ENCODE measurements around the gene SLC38A6.

The SLC38A6 gene

DNA sequence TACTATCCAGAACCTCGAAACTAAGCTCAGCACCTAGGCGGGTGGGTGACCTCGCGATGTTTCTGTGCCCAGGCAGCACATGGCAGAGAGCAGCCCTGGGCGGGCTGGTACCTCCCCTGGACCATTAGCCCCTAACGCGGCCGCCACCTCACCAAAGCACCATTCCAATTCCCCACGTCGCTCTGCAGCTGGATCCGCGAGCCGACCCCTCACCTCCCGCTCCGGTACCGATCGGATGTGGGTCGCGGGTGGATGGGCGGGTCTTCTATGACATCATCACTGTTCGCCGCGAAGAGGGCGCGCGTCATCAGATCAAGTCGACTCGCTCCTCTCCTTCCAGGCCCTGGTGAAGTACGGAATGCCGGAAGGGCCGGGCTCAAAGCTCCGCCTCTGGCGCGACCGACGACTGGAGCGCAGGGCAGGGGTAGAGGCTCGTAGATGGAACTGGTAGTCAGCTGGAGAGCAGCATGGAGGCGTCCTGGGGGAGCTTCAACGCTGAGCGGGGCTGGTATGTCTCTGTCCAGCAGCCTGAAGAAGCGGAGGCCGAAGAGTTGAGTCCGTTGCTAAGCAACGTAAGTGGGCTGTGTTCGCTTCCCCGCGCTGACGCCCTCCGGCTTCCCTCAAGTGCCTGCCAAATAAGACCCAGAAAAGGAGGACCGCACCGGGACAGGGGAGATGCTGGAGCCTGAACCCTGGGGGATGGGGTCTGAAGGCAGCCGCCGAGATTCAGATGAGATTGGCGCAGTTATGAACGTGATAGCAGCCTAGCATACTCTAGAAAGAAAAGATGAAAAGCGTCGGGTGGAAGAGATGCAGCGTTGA, at the start of gene SLC38A6, which contains the start of gene TRMT5:
Gene SLC38A6, plus strand, starts transcription at position 435 of the 822 bp plus-strand sequence. Its CDS starts 33 bp downstream, at position 468.
Gene TRMT5, minus strand, starts transcription at position 269 of the 822 bp plus-strand sequence. Its CDS starts 106 bp downstream, at position 163.
- peak; percentile 89 to 91 for DNase-seq (ENCODE audit: low read depth in 2 of 2)

DNA sequence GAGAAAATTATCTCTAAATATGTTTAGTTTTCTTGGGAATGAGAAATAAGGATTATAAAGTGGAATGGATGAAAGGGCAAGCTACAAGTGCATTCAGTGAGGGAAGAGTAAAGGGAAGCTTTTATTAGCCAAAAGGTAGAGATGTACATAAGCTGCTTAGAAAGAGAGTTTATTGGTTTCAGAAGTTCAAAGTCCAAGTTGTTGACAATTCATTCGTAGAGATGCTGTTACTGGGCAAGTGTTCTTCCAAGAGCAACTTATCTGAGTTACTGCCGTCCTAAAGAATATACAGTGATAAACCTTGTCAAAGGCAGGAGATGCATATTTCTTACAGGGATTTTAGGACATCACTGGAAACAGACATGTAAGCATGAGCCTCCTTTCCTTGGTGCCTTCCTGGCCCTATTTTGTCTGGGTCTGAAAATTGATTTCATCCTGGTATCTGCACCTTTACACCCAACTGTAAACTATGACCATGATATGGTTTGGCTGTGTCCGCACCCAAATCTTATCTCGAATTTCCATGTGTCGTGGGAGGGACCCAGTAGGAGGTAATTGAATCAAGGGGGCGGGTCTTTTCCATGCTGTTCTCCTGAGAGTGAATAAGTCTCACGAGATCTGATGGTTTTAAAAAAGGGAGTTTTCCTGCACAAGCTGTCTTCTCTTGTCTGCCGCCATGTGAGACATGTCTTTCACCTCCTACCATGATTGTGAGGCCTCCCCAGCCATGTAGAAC, 47.0 kb upstream of the SLC38A6 start:
- DNase-seq (ENCODE audit: low read depth in 2 of 2): no peak

DNA sequence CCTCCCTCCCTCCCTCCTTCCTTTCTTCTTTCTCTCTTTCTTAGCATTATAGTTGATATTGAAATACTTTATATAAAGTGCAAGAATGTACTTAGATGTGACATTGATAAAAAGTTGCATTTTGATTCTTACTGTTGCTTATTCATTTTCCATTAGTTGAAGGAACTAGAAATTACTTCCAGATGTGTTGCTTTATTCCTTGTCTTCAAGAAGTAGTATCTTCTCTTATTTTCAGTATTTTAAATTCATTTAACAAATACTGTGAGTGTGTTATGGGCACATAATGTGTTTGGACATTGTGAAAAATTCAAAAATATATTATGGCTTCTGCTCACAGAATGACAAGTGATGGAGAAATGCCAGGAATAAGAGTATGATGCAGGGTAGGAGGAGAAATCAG, 45.7 kb upstream of the SLC38A6 start:
- DNase-seq (ENCODE audit: low read depth in 2 of 2): no peak

DNA sequence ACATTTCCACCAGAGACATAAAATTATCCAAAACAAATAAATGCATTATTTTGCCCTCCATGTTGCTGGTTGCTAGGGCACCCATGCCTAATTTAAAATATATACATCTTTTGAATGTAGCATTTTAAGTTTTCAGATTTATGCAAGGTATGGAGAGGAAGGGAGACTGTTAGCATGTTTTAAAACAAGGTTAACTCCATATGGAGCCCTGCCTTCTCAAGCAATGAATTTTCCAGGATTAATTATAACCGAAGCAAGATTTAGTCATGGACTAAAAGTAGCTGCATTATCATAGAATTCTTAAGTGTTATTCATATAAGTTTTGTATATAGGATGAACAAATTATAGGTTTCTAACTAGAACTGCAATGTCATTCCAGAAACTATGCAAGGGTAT, 37.4 kb upstream of the SLC38A6 start:
- peak in 1 of 2 experiments; percentile 15 for DNase-seq (ENCODE audit: low read depth in 2 of 2)

DNA sequence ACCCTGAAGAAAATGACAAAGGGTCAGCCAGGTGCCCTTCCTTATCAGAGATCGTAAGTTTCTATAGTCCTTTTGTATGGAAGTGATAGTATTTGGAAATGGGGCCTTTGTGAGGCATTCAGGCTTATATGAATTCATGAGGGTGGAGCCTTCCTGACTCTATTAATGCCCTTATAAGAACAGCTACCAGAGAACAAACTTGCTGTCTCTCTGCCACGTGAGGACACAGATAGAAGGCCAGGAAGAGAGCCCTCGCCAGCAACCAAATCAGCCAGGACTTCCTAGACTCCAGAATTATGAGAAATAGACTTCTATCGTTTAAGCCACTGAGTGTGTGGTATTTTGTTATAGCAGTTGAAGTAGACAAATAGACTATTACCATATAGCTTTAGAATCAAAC, 36.8 kb upstream of the SLC38A6 start:
- no peak for DNase-seq (ENCODE audit: low read depth in 2 of 2)

DNA sequence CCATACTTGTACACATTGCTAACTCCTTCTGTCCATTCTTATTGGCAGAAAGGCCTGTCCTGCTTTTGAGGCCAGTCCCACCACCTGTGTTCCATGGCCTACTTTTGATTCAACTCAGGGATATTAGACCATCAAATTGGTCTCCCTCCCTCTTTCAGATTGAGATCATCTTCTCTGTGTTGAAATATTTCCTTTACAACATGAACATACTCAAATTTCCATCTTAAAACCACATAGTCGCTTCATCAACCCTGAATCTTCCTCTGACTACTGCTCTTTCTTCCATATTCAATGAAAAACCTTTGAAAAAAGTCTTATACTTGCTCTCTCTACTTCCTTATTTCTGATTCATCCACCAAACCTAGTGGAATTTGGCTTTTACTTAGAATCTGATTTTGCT, 35.1 kb upstream of the SLC38A6 start:
- DNase-seq (ENCODE audit: low read depth in 2 of 2): no peak

DNA sequence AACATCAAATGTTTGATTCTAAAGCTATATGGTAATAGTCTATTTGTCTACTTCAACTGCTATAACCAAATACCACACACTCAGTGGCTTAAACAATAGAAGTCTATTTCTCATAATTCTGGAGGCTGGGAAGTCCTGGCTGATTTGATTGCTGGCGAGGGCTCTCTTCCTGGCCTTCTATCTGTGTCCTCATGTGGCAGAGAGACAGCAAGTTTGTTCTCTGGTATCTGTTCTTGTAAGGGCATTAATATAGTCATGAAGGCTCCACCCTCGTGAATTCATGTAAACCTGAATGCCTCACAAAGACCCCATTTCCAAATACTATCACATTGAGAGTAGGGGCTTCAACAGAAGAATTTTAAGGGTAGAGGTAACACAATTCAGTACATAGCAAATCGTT, 34.3 kb upstream of the SLC38A6 start:
- no peak for DNase-seq (ENCODE audit: low read depth in 2 of 2)

DNA sequence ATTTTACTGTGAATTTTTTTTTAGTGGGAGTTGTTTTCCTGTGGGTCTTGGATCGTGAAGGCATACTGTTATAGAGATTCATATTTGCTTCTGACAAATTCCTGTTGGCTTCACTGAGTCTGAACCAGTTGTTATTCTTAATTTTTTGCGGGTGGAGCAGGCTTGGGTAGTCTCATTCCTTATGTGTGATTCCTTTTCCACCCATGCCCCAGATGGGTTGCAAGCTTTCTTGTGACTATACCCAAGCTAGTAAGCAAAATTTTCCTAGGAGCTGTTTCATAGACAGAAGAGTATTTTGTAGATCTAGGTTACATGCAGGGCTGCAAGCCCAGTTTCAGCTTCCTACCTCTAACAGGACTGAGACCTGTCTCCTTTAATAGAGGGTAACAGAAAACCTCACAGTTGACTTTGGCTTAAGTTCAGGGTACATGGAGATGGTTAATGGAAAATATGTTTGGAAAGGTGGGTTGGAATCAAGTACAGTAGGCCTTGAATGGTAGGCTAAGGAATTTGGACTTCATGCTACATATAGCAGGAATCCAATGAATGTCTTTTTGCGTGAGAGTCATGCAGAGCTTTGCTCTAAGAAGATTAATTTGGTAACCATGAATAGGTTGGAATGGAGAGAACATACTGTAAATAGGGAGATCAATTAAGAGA, 29.1 kb upstream of the SLC38A6 start:
- DNase-seq (ENCODE audit: low read depth in 2 of 2): no peak

DNA sequence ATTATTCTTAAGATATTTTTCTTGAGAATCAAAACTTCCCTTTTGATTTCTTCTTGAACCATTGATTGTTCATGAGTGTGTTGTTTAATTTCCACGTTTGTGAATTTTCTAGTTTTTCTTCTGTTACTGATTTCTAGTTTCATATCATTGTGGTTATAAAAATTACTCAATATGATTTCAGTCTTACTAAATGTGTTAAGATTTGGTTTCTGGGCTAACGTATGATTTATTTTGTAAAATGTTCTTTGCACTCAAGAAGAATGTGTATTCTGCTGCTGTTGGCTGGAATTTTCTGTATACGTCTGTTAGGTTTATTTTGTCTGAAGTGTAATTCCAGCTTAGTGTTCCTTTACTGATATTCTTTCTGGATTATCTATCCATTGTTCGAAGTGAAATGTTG, 24.8 kb upstream of the SLC38A6 start:
- DNase-seq (ENCODE audit: low read depth in 2 of 2): no peak

DNA sequence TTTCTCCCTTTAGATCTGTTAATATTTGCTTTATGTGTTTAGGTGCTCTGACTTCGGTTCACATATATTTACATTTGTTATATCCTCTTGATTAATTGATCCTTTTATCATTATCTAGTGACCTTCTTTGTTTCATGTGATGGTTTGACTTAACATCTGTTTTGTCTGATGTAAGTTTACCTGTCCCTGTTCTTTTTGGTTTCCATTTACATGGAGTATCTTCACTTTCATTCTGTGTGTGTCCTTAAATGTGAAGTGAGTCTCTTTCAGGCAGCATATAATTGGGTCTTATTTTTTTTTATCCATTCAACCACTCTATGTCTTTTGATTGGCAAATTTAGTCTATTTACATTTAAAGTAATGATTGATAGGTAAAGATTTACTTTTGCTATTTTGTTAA, 24.4 kb upstream of the SLC38A6 start:
- DNase-seq (ENCODE audit: low read depth in 2 of 2): no peak

DNA sequence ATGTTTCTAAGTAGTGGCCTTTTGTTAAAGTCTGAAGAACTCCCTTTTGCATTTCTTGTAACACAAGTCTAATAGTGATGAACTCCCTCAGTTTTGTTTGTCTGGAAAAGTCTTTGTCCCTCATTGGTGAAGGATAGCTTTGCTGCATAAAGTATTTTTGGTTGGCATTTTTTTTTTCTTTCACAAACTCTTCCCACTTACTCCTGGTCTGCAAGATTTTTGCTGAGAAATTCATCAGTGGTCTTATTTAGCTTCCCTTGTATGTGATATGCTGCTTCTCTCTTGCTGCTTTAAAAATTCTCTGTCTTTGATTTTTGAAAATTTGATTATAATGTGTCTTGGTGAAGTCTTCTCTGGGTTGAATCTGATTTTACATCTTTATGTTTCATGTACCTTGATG, 22.9 kb upstream of the SLC38A6 start:
- DNase-seq (ENCODE audit: low read depth in 2 of 2): no peak

DNA sequence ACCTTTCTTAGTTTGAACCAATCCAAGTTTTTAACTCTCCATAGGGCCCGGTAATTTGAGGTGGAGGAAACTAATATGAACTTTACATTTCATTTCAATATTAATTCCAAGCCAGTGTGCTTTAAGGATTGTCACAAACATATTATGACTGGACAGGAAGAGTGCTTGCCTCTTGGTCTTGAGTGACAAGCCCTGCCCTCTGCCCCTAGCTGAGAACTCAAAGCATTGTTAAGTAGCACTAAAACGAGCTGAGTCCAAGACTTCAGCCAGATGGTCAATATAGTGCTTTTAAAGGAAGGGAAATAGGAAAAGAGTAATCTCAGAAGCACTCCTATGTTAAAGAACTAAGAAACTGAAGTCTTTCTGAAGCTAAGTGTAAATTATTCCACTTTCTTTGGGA, 17.3 kb upstream of the SLC38A6 start:
- no peak for DNase-seq (ENCODE audit: low read depth in 2 of 2)

DNA sequence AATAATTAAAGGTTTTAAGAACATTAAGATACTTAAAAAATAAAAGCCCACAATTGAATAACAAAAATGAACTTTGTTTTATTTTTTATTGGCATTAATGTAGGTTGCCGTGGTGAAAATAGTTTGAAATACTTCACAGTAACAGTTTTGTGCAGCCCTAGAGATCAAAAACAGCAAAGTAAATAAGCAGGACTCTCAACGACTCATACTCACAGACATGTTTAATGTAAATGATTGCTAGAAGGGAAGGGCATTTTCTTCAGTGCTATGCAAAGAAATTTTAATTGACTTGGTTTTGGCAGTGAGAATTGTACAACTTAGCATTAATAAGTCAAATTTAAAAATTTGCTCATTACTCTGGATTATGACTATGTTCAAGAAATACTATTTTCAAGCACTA, 16.1 kb upstream of the SLC38A6 start:
- peak; percentile 30 to 36 for DNase-seq (ENCODE audit: low read depth in 2 of 2)

DNA sequence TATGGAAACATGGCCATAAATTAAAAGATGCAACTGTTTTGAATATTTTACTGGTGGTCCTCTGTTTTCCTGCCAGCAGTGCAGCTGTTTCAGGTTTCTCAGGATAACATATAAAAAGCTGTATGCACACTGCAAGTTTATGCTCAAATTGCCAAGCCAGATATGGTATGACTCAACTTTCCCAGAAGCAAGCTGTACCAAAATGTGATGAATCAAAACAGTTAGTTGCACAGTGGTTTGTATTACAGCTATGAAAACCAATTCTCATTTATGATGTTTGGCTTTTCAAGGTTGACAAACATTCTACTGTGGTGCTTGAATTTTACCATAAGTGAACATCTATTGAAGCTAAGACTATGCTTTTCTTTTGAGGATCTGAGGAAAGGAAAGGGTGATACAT, 15.6 kb upstream of the SLC38A6 start:
- peak; percentile 78 to 81 for DNase-seq (ENCODE audit: low read depth in 2 of 2)

DNA sequence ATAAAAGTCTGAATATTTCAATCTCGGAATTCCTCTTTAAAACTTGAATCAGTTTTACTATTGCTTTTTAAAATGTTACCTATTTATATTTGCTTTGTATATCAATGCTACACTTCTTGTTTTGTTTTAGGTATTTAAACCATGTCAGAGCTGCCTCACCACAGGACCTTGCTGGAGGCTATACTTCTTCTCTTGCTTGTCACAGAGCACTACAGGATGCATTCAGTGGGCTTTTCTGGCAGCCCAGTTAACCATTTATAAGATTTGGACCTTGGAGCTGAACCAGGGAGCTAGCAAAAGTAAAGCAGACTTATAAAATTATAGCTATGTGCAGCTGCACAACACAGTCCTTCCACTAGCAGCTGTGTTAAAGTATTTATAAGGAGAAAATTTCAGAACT, 12.9 kb upstream of the SLC38A6 start:
- no peak for DNase-seq (ENCODE audit: low read depth in 2 of 2)

DNA sequence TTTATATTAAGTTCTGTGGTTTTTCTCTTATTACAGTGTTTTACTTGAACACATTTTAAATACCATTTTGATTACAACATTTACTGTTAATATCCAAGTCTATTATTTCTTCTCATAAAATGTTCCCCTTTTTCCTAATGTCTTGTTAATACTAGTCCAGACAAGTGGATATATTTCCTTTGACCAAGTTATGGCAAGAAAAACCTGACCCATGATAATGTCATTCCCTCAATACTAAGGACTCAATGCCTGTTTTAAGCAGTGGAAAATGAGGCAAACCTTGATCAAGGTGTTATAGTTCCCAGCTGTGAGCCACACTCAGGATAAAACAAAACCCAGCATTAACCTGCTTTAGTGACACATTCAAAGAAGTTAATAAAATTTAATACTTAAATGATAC, 12.4 kb upstream of the SLC38A6 start:
- no peak for DNase-seq (ENCODE audit: low read depth in 2 of 2)

DNA sequence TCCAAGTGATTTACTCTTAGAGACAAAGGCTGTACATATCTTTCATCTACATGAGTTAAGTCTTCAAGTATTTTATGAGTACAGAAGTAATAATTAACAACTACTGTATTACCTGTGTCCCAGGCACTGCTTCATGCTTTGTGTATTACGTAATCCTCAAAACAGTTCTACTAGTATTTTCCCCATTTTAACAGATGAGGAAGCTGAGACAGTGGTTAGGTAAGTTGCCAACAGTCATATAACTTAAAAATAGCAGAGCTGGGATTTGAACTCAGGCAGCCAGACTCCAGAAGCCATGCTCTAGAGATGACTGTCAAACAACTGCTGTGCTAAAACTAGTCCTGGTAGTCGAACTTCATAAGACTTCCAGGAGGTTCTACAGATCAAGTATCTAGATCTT, 10.9 kb upstream of the SLC38A6 start:
- DNase-seq (ENCODE audit: low read depth in 2 of 2): no peak

DNA sequence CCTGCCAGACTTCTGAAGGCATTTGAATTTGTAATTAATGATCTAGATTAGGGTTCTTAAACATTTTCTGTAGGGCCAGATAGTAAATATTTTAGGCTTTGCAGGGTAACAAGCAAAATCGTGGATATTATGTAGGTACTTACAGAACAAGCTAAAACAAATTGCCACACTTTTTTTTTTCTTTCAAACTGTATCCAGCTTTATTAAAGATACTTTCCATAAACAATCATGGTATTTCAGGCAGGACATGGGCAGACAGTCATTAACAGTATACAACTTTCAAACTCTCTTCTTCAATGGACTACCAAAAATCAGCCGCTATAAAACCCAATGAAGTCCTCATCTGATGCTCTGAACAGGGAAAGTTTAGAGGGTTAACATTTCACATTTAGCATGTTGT, 9.8 kb upstream of the SLC38A6 start:
- DNase-seq (ENCODE audit: low read depth in 2 of 2): no peak

DNA sequence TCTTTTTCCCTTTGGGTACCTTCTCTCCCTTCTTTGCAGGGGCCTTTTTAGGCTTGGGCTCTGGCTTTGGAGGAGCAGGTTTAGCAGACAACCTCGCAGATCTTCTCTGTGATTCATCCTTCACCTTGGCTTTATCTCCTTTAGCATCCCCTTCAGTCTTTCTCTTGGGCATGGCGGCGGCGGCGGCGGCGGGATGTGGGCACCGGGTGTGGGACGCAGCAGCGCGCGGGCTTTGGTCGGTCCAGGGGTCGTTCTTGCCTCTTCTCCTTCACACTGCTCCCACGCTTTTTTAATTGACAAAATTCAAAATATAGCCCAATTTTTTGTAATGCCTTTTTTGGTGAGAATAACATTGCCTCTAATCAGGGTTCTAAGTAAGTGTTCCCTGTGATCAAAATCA, 8.8 kb upstream of the SLC38A6 start:
- no peak for DNase-seq (ENCODE audit: low read depth in 2 of 2)

DNA sequence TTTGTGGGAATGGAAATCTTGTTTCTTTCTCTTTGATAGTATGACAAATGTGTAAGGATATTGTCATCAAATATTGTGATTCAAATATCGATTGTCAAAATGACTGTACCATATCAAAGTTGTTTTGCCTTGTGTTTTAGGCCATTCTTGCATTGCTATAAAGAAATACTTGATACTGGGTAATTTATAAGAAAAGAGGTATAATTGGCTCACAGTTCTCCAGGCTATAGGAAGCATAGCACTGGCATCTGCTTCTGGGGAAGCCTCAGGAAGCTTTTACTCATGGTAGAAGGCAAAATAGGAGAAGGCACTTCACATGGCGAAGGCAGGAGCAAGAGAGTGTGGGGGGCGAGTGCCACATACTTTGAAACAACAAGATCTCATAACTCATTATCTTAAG, 8.0 kb upstream of the SLC38A6 start:
- DNase-seq (ENCODE audit: low read depth in 2 of 2): no peak

DNA sequence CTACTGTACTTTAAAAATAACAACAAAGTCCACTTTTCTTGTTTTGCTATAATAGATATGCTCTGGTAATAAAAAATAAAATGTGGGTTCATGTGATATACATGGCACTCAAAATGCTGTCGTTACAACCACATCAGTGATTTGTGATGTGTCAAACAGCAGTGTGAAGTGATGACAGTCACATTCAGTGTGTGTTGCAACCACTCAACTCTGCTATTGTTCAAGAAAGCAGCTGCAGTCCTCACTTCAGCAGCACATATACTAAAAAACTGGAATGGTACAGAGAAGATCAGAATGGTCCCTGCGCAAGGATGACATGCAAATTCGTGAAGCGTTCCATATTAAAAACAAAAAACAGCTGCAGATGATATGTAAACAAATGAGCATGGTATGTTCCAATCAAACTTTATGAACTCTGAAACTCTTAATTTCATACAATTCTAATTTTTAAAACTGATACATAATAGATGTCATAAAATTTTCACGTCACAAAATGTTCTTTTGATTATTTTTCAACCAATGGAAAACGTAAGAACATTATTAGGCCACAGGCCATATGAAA, 6.9 kb upstream of the SLC38A6 start:
- no peak for DNase-seq (ENCODE audit: low read depth in 2 of 2)

DNA sequence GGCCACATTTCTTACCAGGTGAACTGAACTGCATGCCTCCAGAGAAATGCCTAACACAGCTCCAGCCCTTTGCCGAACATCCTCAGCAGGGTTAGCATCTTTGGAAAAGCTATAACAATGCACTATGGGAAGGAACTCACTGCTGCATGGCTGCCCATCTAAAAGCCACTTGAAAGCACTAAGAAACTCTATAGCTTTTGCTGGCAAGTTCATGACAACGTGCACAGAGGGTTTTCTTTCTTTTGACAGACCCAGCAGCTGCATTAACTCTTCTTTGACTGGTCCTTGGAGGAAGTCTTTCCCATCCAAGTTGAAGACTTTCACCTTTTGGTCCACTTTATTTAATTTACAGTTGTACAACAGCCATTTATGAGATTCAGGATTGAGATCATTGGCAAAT, 5.5 kb upstream of the SLC38A6 start:
- no peak for DNase-seq (ENCODE audit: low read depth in 2 of 2)
